ENCODE measurements around the gene MAGI2. TPM values are rescaled to one million over a fixed set of nuclear protein-coding genes. Genes with fewer than 3 reads are reported as not detected.

The MAGI2 gene
- total RNA-seq, 3 donors from 2014 or later, result 9.8 to 22.7 (median 20.2) TPM

- TF ChIP-seq CTCF (IDR thresholded peaks at IDR 0.05) (no peak), POLR2A (IDR thresholded peaks at IDR 0.05) (no peak), POLR2AphosphoS5 (IDR thresholded peaks at IDR 0.05) (no peak)
- no peaks in the 10 kb centered on the region for H3K36me3 ChIP-seq
- DNase-seq (ENCODE audit: low spot score in 2 of 2), result no peak
- no peak overlapping the region for H3K27ac ChIP-seq
- no peaks in the 10 kb centered on the region for H3K4me1 ChIP-seq
- no peaks in the 10 kb centered on the region for H3K9me3 ChIP-seq
- H3K27me3 ChIP-seq, result no peaks in the 10 kb centered on the region
- no peak overlapping the region for H3K4me3 ChIP-seq
- intact Hi-C loops (cut with DNase I; ENCODE audit: low total_unique reads), result no loop called here
Measured at GRCh38 chr7:78967046-78967445, 486.4 kb downstream of the MAGI2 start.

- H3K27me3 ChIP-seq, result no peaks in the 10 kb centered on the region
- no peak overlapping the region for H3K4me3 ChIP-seq
- intact Hi-C loops (cut with DNase I; ENCODE audit: low total_unique reads), result no loop called here
- no peaks in the 10 kb centered on the region for H3K9me3 ChIP-seq
- no peak overlapping the region for H3K27ac ChIP-seq
- H3K36me3 ChIP-seq, result no peaks in the 10 kb centered on the region
- no peak for TF ChIP-seq POLR2A (IDR thresholded peaks at IDR 0.05)
- no peaks in the 10 kb centered on the region for H3K4me1 ChIP-seq
- DNase-seq (ENCODE audit: low spot score in 2 of 2), result no peak
Measured at GRCh38 chr7:78959477-78959876, 494.0 kb downstream of the MAGI2 start.

DNA sequence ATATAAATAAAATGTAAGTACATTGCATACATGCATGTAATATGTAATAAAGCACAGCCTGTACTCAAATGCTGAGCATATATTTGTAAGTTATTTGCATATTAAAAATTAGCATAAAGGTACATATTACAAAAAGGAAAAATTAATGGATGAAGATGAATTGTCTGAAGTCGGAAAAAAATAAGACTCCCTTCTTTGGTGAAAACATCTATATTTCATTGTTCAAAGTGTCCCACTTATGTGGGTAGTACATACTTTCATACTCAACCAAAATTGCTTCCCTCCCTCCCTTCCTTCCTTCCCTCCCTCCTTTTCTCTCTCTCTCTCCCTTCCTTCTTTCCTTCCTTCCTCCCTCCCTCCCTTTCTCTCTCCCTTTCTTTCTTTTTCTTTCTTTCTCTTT lies 498.1 kb downstream of the MAGI2 start:
- Histone ChIP-seq H3K27me3 (no peaks in the 10 kb centered on the region), H3K4me3 (no peak overlapping the region), H3K9me3 (no peaks in the 10 kb centered on the region), H3K36me3 (no peaks in the 10 kb centered on the region), H3K27ac (no peak overlapping the region), H3K4me1 (no peaks in the 10 kb centered on the region)
- intact Hi-C loops (cut with DNase I; ENCODE audit: low total_unique reads), result no loop called here
- TF ChIP-seq CTCF (IDR thresholded peaks at IDR 0.05) (no peak), POLR2AphosphoS5 (IDR thresholded peaks at IDR 0.05) (no peak), POLR2A (IDR thresholded peaks at IDR 0.05) (no peak)
- no peak for DNase-seq (ENCODE audit: low spot score in 2 of 2)

DNA sequence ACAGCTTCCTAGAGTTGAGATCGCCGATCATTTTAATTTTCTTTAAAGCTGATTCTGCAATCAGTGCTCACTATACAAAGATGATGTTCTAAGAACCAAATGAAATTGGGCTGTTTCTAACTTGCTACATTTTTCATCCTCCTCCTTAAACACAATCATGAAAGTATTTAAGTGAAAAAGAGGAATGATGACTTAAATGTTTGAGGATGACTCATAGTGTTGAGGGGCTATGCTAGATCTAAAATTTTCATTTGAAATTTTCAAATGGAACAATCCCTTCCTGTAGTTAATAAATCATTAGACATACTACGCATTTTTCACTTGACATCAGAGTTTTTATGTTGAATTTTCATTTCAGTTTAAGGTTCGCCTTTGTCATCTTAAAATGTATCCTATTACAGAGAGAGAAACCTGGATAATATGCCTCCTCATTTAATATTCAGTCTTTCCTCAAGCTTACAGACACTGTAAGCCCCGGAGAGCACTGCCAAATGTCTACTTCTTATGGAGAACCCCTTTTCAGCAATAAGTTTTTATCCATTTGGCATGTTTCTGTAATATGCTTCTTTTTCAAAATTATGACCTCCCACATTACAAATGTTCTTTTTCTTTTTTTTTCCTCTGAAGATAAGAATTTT lies 499.6 kb downstream of the MAGI2 start:
- no peaks in the 10 kb centered on the region for H3K27me3 ChIP-seq
- H3K36me3 ChIP-seq, result no peaks in the 10 kb centered on the region
- H3K9me3 ChIP-seq, result no peaks in the 10 kb centered on the region
- DNase-seq (ENCODE audit: low spot score in 2 of 2), result no peak
- TF ChIP-seq POLR2AphosphoS5 (IDR thresholded peaks at IDR 0.05) (no peak), POLR2A (IDR thresholded peaks at IDR 0.05) (no peak), CTCF (IDR thresholded peaks at IDR 0.05) (no peak)
- no peak overlapping the region for H3K4me3 ChIP-seq
- no peak overlapping the region for H3K27ac ChIP-seq
- intact Hi-C loops (cut with DNase I; ENCODE audit: low total_unique reads), result no loop called here
- no peaks in the 10 kb centered on the region for H3K4me1 ChIP-seq

- no peak for TF ChIP-seq CTCF (IDR thresholded peaks at IDR 0.05)
- no peak for TF ChIP-seq POLR2A (IDR thresholded peaks at IDR 0.05)
- no peak for TF ChIP-seq POLR2AphosphoS5 (IDR thresholded peaks at IDR 0.05)
Measured at GRCh38 chr7:78953090-78953489, 500.4 kb downstream of the MAGI2 start.

GRCh38 chr7:78939669-78940068 lies 513.8 kb downstream of the MAGI2 start:
- intact Hi-C loops (cut with DNase I; ENCODE audit: low total_unique reads), result no loop called here
- Histone ChIP-seq H3K36me3 (no peaks in the 10 kb centered on the region), H3K4me1 (no peaks in the 10 kb centered on the region), H3K27ac (no peak overlapping the region), H3K27me3 (no peaks in the 10 kb centered on the region), H3K9me3 (no peaks in the 10 kb centered on the region), H3K4me3 (no peak overlapping the region)
- DNase-seq (ENCODE audit: low spot score in 2 of 2), result no peak
- TF ChIP-seq POLR2A (IDR thresholded peaks at IDR 0.05) (no peak), CTCF (IDR thresholded peaks at IDR 0.05) (no peak), POLR2AphosphoS5 (IDR thresholded peaks at IDR 0.05) (no peak)

More at GRCh38 chr7:78953090-78953489, 500.4 kb downstream of the MAGI2 start:
- intact Hi-C loops (cut with DNase I; ENCODE audit: low total_unique reads), result no loop called here
- Histone ChIP-seq H3K27ac (no peak overlapping the region), H3K36me3 (no peaks in the 10 kb centered on the region), H3K4me3 (no peak overlapping the region), H3K27me3 (no peaks in the 10 kb centered on the region), H3K4me1 (no peaks in the 10 kb centered on the region), H3K9me3 (no peaks in the 10 kb centered on the region)
- no peak for DNase-seq (ENCODE audit: low spot score in 2 of 2)

Data from breast epithelium (tissue), 4 donors.